Measurements from ENCODE around the gene FHOD3.
"Not testable (repeated sequence)": the region's sequence is repeated elsewhere in the genome, so short reads cannot be mapped to it uniquely, and the experiment has no call there.

FHOD3 gene

DNA sequence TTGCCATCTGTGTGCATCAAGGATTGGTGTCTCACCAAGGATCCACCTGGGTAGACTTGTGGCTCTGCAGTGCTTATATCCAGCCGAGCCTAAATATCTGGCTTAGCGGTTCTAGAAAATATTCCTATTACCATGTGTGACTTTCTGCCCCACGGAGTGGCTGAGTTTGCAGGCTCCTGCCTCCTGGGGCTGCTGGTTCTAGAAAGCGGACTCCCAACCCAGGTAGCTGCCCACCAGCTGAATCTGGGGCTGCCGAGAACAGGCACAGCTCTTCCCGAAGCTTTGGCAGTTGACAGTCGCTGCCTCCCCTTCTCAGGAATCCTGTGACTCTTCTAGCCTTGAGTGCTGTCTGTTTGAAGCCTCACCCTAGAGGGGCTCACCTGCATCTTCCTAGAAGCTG lies 426.7 kb downstream of the FHOD3 start:
- DNase-seq = no peak

DNA sequence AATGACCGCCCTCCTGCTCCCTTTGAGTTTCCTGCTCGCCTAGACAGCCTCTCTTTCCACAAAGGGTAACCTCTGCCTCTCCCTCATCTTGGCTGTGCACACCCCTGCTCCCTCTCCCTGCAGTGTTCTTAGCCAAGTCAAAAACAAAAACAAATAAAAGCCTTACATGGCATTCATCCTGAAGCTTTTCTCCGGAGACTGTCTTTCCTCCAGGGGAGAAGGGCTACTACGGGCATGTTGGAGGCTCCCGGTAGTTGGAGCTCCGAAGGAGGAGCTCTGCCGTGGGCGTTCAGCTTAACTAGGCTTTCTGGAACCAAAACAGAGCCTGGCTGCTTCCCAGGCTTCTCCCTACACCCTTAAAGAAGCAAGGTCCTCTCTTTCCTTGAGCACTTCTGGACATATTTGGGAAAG lies 427.1 kb downstream of the FHOD3 start:
- DNase-seq = no peak

DNA sequence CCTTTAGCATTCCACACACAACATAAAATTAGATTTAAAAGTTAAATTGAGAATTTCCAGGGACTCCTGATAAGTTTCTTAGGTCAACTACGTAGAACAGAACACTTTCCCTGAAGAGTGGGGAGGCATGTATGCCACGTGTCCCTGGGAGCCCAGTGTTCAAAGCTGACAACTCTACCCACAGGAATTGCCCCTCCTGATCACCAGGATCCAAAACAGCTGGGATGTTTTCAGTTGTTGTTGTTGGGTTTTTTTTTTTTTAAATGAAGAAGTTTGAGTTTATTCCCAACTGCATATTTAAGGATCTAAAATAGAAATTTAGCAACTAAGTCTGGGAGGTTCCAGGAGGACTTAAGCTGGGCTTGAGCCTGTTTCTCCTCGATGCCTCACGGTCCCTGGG lies 430.8 kb downstream of the FHOD3 start:
- DNase-seq = no peak

DNA sequence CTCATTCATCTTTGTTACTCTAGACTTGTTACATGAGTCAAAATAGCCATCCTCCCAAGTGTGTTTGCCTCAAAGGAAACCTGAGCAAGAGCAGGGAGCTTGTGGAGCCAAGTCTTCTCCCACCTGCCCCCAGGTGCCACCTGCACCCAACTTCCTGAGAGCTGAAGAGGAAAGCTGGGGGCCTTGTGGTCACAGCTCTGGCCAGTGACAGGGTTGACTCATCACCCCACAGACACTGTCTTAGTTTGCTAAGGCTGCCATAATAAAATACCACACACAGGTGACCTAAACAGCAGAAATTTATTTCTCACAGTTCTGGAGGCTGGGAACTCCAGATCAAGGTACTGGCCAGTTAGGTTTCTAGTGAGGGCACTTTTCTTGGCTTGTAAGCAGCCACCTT lies 431.7 kb downstream of the FHOD3 start:
- DNase-seq = no peak

DNA sequence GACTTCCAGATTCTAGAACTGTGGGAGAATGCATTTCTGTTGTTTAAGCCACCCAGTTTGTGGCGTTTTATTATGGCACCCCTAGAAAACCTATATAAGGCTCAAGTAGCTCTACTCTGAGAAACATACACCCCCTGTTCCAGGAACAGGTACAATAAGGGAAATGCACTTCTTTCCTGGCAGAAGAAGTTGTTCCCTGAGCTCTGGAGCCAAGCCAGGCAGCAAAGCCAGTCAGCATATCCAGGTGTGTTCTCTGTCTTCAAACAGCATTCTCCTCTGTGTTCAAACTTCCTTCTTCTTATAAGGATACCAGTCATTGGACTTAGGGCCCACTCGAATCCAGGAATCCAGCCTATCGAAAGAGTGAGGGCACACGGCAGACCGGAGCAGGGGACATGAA lies 434.8 kb downstream of the FHOD3 start:
- DNase-seq = no peak

DNA sequence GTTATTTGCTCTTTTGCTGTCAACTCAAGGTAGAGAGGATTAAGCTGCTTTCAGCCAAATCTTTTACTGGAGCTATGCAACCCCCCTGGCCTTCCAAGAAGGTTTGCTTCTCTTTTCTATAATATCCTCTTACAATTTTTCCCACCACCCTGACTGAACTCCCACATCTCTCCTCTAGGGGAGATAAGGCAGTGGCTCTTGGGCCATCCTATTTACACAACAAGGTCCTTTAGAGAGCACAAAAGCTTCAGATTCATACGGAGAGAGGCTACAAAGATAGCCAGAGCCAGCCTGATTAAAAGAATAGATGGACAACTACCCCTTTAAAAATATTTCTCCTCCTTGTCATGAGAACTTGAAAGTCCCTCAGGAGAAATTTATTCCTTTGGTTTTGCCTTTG lies 435.6 kb downstream of the FHOD3 start:
- DNase-seq = peak; percentile 3

DNA sequence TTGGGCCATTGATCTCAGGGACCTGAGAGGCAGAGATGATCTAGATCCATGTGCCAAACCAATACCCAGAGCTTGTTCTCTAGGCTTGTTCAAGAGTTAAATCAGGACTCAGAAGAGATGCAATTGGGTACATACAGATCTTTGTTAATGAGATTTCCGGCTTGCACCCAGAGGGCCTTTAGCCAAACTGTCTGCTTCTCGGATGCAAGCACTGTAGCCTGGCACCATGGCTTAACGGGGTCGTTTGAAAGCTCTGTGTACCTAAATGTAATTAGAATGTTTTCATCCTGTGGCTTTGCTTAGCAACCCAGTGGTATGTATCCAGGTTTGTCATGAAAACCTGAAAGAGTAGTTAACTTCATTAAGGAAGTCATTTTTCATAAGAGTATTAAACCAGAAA lies 437.1 kb downstream of the FHOD3 start:
- peak; percentile 51 for DNase-seq

DNA sequence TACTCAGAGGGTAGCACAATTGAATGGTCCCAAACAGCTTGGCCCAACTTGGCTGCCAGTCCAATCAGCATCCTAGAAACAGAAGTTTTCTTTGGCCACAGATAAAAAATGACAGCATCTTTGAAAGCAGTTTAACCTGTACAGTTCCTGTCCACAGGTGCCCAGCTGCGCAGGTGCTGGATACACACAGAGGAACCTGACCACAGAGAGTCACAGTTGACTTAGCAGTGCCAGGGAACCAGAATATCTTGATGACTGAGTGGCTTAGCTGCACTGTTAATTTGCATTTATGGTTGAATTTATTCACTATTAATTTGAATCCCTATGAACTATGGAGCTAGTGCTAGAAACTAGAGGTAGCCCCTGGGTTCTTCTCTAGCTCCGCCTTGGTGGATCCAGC lies 437.6 kb downstream of the FHOD3 start:
- peak; percentile 96 for DNase-seq

DNA sequence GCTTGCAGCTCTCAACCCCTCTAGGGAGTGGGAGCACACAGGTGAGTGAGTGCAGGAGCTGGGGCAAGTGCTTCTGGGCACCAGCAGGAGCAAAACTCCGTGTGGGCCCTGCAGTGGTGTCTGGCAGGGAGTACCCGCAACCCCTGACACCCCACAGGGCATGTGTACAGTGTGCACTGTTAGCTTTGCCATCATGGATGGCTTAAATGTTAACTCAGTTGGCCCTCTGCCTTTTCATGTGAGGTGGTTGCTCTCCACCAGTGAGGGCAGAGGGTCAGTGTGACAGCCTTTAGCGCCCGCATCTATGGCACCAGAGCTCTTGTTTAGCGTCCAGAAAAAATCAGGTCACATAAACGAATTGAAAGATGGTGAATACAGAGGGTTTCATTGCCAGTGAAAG lies 438.6 kb downstream of the FHOD3 start:
- DNase-seq = no peak

DNA sequence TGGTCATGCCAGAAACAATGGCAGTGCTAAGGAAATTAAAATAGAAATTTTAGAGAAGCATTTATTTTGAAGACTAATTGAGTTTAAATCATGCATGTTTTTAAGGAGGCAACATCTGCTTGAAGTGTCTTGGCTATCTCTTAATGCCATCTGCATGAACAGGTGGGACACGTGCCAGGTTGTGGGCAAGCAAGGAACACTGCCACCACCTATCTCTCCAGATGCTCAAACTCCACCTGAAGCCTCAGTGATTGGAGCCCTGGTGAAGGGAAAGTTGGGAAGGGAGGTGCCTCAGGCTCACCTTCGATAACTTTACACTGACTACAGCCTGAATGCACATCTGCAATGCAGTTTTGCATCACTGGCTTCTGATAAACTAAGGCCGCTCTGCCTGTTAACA lies 439.8 kb downstream of the FHOD3 start:
- no peak for DNase-seq

DNA sequence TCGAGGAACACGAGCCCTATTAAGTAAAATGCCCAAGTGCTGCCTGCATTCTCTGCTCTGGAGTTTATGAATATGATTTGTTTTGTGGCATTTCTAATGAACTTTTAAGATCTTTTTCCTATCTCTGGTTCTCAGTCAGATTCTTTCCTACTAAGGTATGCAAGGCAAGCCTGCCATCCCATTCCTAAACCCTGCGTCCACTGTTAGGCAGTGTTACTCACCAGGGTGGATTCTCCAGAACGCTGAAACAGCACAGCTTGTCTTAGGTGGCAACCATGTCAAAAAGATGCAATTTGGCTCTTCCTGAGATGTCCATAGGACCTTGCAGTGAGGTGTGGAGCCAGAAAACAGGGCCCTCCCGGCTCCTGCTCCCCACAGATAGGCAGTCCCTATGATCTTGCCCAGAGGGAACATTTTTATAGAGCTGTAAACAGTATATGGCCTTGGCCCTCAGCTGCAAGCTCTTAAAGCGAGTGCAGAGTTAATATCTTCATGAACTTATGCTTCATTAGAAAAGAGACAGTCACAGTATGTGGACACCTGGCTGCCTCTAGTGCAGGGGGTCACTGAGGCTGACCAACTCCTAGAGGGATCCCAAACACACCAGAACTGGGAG lies 446.9 kb downstream of the FHOD3 start:
- no peak for DNase-seq

DNA sequence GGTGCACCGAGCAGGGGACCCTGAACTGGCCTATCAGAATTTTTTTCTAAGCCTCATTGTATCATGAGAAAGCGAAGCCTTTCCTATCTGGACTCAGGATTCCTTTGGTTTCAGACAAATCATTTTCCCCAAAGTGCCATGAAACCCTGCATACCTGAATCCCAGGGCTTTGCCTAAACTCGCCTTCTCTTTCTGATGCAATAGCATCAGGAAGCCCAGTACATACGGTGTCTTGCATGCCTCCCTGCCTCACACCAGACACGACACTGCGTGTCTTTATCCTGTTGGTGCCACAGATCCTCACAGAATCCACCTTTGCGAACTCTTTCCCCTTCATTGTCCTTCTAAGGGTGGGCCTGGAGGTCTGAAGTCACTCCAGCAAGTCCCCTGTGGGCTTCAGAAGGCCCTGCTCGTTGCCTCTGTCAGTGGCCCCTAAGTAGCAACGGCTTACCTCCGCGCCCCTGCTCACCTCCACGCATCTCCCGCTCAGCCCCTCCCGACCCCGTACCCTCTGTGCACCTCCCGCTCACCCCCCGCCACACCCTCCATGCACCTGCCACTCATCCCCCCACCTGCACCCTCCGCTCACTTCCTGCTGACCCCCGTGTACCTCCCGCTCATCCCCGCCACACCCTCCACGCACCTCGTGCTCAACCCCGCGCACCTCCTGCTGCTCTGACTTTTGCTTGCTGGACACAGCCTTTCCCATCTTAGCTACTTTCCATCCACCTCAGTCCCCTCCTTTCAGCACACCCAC lies 447.9 kb downstream of the FHOD3 start:
- DNase-seq = no peak

DNA sequence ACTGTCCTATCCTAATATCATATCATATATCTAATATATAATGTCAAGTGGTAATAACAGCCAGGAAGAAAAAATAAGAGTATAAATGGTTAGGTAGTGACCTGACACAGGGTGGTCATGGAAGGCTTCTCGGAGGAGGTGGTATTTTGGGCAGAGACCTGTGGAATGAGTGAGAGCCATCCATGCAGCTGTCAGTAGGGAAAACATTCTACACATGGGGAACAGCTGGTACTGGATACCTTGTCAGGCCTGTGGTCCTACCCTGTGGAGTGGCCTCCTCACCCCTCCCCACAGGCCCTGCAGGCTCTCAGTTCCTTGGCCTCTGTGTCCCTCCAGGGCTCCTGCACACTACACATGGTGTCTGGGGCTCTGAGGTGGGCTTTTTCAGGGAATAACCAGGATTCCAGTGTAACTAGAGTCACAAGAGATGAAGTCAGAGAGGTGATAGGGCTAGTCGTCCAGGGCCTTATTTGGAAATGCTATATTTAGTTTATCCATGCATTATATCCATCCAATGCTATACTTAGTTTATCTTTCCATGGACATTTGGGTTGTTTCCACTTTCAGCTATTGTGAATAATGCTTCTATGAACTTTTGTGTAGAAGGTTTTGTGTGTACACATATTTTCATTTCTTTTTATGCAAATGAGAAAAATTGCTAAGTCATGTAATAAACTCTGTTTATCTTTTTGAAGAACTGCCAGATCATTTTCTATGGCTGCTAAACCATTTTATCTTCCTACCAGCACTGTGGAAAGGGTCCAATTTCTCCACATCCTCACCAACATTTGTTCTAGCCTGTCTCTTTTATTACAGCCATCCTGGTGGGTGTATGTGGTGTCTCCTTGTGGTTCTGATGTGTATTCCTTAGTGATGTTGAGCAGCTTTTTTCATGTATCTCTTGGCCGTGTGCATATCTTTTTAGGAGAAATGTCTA lies 455.7 kb downstream of the FHOD3 start:
- peak; percentile 39 for DNase-seq

DNA sequence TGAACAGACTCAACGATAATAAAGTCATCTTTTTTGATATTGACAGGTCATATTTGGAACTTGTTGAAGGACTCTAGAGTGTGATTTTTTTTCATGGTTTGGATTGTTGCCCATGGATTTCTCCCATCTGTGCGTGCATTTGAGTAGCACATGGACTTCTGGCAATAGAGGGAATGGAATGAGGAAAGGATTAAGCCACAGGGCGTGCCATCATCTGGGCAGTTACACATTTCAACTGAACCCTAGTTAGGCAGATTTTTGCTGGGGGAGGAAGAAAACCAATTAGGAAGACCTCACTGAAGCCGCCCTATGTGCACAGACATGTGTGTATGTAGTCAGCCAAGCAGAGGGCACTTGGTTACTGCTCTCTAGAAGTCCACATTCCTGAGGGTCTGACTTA lies 458.7 kb downstream of the FHOD3 start:
- DNase-seq = no peak

DNA sequence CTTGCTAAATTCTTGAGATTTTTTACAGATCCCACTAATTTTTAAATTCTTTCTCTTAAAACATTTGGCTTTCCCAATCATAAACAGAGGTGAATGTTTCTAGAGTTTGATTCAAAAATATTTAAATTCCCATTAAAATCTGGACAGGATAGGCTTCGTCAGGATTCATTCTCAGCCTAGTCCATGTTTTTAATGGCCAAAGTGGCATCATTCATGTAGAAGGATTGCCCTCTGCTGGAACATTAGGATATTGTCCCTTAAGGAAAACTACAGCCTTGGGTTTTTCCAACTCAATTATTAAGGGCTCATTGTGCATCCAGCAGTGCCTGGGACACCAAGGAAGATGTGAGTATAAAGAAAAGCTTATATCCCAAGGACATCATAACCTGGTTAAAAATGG lies 459.6 kb downstream of the FHOD3 start:
- peak; percentile 14 for DNase-seq

DNA sequence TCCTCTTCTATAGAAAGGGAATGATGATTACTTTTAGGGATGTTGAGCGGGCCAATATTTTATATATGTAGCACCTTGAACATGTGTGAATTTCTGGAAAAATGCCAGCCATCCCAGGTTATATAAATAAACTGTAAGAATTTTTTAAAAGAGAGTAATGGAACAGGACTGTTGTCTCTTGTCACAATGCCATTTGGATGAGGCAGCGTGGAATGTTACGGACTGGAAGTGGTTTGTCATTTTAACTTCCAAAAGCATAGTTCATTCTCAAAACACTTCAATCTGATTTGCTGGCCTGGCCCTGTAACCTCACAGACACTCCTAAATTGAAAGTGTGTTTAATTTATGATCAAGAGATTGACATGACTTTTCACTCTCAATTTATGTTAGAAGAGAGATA lies 460.5 kb downstream of the FHOD3 start:
- DNase-seq = no peak

DNA sequence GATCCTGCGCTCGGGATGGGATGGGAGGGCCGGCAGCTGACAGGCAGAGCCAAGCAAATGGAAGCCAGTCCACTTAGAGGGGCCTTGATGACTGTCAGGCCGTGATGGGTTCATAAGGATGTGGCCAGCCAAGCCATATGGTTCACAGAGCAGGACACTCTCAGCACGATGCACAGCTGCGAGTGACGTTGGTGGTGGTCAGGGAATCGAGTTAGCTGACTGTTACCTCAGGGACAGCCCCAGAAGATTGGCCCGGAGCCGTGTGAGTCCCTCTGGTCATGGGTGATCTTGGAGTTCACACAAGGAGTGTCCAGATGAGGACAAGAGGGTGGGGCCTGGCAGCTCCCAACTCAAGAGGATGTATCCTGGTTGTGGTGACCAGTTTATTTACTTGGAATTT lies 461.1 kb downstream of the FHOD3 start:
- DNase-seq = no peak

DNA sequence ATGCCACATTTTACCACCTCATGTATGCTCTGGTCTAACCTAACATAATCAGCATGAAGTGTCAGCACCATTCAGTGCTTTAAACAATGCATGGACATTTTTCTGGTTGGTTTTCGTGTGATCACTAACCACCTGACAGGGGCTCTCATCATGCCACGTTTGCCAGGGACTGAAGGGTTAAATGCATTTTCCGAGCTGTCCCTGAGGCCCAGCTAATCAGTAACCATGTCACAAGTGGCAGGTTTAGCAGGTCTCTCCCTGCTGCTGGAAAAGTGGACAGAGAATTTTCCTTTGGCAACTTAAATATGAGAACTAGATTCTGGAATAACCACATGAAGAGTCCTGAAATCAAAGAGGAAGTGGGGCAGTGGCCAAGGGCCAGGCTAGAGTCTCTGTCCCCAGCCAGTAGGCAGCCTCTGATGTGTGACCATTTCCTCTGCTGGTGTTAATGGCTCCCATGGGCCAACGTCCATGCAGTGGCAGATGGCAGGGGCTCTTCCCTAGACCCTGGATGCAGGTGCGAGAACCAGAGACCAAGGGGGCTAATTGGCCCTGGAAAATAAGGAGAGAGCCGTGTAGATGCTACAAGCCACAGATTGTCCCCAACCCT lies 461.8 kb downstream of the FHOD3 start:
- DNase-seq = no peak

DNA sequence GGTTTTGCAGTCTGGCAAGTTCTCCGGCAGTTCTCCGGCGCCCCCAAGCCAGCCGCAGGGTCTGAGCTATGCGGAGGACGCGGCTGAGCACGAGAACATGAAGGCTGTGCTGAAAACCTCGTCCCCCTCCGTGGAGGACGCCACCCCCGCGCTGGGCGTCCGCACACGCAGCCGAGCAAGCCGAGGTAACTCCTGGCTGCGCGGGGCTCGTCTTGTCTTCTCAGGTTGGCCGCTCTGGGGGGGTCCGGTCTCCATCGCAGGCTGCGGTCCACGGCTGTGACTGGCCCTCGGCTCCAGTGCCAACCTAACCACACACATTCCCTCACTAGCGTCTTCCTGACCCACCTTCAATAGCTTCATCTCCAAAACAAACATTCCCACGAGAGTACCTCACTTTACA lies 463.1 kb downstream of the FHOD3 start:
- DNase-seq = no peak

DNA sequence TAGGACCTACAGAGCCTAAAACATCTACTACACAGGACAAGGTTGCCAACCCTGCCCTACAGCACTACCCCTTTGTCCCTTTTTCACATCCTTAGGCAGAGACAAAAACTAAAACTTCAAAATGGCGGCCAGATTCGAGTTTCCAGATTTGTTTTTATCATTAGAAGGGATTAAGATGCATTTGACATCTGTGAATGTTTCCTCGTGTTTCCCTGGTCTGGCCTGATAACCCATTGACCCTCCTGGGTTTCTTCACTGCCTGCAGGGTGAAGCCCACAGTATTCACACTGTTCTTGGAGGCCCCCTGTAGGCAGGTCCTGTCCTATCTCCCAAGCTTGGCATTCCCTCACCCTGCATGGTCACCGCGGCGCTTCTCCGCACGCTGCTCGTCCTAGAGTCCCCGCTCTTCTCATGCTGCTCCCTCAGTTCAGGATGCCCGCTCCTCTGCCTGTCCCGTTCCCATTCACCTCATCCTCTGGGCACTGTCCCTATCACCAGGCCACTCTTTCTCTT lies 463.7 kb downstream of the FHOD3 start:
- no peak for DNase-seq

DNA sequence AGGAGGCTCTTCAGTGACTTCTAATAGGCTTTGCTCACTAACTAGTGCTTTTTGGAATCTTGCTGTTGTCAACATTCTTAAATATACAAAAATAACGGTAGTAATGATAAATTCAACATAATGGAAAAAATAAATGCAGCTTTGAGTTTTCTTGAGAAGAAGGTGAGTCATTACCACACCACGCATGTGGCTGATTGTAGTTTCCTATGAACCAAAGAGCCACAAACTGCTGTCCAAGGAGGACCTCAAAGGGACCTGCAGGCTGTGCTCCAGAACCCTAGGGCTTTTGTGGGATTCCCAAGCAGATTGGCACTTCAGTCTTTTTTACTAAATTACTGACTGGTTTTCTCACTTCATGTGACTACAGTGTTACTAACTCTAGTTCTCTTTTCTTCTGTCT lies 464.6 kb downstream of the FHOD3 start:
- DNase-seq = no peak

DNA sequence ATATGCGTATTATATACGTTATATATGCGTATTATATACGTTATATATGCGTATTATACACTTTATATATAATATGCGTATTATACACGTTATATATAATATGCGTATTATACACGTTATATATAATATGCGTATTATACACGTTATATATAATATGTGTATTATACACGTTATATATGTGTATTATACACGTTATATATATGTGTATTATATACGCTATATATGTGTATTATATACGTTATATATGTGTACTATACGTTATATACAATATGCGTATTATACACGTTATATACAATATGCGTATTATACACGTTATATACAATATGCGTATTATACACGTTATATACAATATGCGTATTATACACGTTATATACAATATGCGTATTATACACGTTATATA lies 465.5 kb downstream of the FHOD3 start:
- DNase-seq = not testable (repeated sequence)

DNA sequence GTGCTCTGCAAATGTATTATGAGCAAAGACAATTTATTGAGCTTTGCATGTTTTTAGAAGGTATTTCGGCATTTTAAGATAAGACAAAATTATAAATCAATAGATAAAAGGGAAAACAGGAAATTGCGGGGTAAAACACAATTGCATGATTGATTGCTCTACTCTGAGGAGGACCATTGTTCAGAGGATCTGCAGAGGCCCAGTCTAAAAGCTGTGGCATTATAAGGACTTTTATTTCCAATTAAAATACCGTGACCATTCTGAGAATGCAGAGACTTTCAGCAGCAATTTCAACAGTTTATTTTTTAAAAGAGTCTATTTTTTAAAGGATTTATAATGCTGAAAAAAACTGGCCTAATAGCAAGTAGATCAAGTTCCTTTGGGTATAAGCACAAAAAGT lies 469.3 kb downstream of the FHOD3 start:
- DNase-seq = no peak
